GM19468 (cell line): ENCODE data around the gene METRN.
A peak's percentile ranks its signal among the peaks of the same experiment; 100 is the strongest.
"Not testable (repeated sequence)": the region's sequence is repeated elsewhere in the genome, so short reads cannot be mapped to it uniquely, and the experiment has no call there.

Source experiments
- ATAC-seq: cut with Tn5 transposase; IDR thresholded peaks from one replicate; pipeline ENCODE4 v1.9.1; 2021; ENCODE audit warnings: mild to moderate bottlenecking, moderate library complexity, moderate number of reproducible peaks; ENCODE audit not compliant: unreplicated experiment; ENCODE audit errors: extremely low read depth

METRN gene

DNA sequence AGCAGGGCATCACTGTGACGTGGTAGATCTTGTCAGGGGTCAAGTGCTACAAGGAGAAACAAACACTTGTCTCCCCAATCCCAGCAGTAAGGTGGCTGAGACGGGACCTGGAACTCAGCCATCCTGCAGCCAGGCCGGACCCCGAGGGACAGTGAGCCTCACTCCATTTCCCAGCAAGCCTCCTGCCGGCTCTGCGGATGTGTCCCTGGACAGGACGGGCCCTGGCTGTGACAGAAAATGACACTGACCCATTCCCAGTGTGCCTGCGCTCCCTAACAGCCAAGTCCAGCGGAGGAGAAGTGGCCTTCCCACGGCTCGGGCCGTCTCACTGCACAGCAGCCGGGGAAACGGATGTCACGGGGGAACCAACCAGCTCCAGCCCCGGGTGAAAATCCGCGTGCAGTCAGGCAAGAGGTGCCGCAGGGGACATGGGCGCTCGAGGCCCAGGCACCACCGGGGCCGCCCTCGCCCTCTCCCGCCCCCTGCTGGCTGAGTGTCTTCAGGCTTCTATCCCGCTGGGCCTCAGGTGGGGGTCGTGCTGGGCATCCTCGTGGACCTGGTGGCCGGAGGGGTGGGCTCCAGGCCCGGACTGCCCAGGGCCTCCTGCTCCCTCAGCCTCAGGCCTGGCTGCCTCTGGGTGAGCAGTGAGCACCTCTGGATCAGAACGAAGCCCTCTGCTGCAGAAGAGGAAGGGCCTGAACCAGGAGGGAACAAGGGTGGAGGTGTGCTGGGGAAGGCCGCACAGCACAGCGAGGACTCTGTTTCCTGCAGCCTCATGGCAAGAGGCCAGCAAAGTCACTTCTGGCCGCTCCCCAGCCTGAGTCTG is 18.7 kb downstream of the METRN start:
- ATAC-seq: no peak

DNA sequence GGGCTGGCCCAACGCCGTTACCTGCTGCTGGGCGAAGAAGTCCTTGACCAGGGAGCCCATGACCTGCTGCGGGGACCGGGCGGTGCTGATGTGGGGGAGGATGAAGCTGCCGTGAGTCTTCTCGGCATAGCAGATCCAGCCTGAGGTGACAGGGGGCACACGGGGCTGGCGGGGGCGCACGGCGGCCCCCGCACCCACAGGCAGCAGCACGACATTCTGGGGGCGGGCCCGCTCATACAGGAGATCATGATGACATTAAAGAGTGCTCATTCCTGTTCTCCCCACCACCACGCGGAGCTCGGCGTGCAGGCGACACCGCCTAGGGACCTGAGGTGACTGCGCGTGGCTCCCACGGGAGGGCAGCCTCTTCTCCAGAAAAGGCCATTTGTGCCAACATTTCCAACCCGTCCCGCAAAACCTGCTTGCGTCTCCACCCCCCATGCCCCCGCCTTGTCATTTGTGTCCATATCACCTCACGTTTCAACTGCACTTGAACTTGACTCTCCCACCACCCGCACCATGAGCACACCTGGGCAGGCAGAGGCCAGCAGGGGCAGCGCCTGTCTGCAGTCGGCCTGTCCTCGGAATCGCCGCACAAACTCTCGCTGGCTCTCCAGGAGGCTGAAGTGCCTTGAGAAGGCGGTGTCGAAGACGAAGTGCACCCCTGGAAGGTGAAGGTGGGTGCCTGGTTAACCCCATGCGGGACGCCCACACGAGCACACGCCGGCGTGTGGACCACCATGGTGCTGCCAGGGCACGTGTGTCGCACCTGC is 19.5 kb downstream of the METRN start:
- no peak for ATAC-seq

DNA sequence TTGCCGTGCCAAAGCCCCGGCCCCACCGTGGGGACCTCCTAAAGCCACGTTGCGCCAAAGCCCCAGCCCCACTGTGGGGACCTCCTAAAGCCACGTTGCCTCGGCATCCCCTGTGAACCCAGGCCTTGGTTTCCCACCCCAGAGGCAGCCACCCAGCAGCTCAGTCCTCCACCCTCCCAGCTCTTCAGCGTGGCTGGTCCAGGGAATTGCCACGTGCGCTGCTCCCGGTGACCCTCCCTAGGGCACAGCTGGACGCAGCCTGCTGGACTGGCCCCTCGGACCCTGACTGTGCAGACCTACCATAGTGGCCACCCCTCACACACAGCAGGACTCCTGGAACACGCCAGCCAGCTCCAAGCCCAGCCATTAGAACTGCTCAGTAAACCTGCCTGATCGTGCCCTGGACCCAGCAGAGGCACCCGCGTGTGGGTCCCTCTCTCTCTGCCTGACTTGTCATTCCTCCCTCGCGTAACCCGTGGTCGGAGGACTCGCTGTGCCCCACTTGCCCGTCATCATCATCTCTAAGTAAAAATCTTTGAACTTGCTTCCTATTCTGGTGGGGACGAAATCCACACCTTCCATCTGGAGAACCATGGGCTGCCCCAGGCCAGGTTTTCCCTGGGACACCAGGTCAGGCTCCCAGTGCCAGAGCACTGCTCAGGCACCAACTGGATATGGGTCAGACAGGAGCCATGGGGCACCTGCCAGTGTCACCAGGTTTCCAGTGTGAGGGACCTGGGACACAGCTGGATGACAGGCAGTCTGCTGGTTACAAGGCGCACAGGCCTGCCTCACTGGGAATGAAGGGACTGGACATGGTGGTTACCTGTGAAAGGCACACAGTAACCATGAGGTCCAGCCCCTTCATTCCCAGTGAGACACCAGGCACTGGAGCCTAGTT is 20.3 kb downstream of the METRN start:
- ATAC-seq: no peak

DNA sequence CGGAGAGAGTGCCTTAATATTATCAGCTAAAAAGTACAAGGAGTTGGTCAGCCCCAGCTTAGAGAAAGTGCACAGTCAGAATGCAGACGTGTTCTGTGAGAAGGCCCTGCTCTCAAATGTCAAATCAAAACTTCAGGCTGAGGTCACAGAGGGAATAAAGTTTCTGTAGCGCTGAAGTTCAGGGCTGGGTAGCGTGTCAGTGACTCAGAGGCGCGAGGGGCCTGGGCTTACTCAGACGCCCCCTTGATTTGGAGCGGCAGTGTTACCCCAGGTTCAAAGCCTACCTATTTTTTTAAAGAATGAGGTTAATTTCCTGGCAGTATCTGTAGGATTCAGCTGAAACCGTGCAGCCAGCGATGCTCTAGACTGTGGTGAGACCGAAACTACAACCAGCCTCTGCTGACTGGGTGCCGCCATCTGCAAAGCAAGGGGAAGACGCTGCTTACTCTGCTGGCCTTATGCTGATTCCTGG is 21.1 kb downstream of the METRN start:
- no peak for ATAC-seq

DNA sequence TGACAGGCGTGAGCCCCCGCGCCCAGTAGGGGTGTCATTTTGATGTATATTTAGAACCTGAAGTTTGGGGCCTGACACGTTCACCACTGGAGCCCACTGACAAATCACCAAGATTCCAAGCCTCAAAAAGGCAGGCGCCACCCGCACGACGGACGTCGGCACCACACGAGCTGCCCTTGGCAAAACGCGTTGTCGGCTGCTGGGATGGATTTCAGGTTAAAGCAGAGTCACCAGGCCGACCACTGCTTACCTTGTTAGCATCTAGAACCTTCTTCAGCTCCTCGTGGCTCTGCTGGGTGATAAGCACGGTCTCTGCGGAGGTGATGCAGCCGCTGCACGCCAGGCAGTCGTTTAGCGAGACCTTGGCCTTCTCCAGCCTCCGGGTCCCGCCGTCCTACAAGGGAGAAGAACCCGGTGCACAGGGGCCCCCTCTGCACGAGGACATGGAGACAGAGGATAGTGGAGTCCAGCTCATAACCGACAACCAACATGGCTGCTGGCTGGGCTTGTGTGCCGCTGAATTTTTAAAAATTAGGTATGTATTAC is 22.1 kb downstream of the METRN start:
- no peak for ATAC-seq

DNA sequence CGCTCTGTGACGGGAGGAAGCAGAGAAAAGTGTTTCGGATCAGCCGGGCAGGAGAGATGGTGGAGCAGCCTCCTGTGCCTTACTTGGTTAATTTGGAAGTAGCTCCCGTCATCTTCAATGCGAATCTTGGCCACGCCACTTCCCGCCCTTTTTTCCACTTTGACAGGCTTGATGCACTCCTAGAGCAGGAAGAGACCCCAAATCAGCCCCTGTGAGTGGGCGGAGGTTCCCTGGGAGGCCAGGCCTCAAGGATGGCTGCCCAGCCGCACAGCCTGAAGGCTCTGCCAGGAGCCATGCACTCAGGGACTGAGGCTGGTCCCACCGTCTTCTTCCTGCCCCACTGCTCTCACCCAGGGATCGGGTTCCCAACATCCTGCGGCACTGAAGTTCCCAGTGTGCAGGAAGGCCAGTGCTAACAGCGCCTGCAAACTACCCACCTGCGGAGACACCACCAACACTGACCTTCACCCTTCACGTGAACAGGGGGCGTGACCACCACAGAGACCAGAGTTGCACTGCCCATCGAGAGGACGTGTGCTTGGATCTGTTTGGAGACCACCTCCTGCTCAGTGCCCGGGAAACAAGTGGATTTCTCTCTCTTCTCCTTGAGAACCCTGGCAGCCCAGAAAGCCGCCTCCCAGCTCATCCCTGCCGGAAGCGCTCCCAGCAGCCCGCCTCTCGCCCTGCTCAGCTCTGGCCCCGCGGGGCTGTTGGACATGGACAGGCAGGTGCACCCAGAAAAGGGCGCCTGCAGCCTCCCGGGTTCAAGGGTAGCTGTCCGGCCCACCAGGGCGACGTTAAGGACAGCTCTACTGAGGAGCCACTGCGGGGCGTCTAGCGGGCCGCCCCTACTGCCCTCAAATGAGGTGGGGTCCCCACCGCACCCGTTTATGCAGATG is 24.9 kb downstream of the METRN start:
- ATAC-seq: no peak

DNA sequence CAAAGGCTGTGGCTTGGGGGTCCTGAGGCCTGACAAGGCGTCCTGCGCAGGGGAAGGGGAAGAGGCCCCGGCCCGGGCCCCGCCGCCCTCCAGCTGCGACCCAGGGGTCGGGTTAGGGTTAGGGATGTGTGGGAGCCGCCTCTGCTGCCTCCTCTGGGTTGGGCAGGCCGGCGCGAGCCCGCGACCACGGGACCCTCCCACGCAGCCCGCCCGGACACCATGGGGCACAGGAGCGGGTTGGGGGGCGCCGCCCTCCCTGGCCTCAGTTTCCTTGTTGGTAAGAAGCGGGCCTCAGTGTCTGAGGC is 25.5 kb downstream of the METRN start:
- no peak for ATAC-seq

DNA sequence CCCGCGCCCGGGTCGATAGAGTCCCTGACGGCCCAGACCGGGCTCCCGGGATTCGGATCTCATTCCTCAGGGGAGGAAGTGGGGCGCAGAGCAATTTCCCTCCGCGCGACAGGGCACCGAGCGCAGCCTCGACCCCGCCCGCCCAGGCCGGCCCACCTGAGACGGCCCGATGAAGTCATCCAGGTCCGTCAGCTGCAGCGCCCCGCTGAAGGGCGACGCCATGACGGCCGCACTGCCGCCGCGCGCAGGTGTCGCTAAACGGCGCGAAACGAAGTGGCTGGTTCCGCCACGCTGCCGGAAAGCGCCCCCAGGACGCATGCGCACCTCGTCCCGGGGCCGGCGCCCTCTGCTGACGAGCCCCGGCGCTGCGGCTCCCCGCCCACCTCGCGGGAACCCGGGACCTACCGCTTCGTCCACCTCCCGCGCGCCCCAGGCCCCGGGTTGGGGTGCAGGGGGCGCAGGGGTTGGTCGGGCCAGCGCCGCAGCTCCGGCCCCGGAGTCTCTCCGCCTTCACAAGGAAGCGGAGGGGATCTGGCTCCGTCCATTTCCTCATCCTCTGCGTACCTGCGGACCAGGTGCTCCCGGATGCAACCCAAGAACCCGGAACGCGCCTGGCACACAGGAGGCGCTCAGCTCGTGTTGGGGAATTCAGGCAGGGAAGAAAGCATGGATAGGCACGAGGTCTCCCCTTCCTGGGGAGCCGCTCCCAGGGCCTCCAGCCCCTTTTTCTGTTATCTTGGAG is 26.0 kb downstream of the METRN start, which contains the start of gene CIAO3:
Gene CIAO3, minus strand, starts transcription at position 234 of the 742 bp plus-strand sequence. Its CDS starts 12 bp downstream, at position 222.
- peak; percentile 65 for ATAC-seq

DNA sequence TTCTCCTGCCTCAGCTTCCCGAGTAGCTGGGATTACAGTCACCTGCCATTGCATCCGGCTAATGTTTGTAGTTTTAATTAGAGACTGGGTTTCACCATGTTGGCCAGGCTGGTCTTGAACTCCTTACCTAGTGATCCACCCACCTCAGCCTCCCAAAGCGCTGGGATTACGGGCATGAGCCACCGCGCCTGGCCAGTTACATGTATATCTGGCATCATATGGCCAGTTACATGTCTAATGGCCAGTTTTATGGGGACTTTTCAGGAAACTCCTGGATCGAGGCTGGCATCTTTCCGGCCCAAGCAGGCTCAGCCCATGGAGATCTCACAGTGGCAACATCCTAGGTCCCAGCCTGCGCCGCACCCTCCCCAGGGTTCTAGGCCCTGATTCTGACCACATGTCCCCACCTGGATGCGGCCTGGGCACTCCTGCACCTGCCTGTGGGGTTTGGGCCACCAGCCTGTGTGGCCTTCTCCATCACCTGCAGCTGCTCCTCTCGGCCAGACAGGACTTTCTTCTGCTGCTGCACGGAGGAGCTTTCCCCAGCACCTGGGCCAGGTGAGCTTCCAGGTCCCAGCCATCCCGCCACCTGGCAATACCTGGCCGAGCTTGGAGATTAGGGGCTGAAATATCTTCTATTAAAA is 27.2 kb downstream of the METRN start:
- ATAC-seq: no peak

DNA sequence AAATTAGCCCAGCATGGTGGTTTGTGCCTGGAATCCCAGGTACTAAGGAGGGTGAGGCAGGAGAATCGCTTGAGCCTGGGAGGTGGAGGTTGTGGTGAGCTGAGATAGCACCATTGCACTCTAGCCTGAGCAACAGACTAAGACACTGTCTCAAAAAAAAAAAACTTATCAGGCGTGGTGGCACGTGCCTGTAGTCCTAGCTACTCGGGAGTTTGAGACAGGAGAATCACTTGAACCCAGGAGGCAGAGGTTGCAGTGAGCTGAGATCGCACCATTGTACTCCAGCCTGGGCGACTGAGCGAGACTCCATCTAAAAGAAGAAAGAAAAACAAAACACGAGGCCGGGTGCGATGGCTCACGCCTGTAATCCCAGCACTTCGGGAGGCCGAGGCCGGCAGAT is 28.0 kb downstream of the METRN start:
- ATAC-seq: not testable (repeated sequence)

DNA sequence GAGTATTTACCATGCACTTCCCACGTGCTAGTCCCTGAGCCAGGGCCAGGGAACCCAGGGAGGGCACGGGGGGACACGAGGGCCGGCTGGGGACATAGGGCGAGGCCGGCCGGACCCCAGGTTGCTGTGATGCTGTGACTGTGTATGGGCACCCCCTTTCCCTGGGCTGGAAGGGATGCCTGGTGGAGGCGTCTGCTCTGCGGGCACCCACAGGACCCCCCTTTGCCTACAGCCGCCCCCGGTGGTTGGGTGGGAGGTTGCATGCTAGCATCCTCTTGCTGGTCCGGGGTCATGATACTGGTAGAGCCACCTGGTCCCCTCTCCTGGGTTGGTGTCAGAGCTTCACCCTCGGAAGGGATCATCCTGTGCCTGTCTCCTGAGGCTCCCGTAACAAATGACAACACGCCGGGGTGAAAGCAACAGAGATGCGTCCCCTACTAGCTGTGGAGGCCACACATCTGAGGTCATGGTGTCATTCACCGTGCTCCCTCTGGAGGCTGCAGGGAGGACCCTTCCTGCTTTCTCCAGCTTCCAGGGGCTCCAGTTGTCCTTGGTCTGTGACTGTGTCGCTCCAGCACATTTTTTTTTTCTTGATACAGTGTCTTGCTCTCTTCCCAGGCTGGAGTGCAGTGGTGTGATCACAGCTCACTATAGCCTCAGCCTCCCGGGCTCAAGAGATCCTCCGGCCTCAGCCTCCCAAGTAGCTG is 29.0 kb downstream of the METRN start:
- ATAC-seq: no peak

DNA sequence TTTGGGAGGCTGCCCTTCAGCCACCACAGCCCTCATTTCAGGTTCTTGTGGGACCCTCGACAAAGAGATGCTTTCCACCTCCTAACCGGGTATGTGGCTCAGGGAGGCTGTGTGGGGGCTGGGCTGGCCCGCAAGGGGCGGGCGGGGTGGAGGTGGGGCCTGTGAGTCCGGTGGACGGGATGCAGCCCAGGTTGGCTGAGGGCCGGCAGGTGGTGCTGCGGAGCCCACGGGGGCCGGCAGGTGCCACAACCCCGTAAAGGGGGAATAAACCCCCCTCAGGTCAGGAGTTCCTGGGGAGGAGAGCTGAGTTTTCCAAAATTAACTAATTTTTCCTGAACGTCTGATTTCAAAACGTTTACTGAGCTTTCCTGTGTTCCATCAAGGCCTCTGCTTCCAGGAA is 30.8 kb downstream of the METRN start:
- ATAC-seq: no peak

DNA sequence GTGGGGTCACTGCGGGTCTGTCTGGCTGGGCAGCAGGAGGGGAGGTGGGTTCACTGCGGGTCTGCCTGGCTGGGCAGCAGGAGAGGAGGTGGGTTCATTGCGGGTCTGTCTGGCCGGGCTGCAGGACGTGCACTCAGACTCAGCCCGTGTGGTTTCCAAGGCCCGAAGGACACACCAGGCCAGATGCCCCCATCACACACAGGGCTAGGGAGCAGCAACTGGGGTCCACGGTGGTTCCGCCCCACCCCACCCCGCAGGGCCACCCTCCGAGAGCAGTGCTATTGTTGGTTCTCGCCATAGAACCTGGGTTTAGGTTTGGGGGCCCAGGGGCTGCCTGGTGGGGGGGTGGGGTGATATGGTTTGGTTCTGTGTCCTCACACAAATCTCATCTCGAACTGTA is 31.7 kb downstream of the METRN start:
- ATAC-seq: no peak

DNA sequence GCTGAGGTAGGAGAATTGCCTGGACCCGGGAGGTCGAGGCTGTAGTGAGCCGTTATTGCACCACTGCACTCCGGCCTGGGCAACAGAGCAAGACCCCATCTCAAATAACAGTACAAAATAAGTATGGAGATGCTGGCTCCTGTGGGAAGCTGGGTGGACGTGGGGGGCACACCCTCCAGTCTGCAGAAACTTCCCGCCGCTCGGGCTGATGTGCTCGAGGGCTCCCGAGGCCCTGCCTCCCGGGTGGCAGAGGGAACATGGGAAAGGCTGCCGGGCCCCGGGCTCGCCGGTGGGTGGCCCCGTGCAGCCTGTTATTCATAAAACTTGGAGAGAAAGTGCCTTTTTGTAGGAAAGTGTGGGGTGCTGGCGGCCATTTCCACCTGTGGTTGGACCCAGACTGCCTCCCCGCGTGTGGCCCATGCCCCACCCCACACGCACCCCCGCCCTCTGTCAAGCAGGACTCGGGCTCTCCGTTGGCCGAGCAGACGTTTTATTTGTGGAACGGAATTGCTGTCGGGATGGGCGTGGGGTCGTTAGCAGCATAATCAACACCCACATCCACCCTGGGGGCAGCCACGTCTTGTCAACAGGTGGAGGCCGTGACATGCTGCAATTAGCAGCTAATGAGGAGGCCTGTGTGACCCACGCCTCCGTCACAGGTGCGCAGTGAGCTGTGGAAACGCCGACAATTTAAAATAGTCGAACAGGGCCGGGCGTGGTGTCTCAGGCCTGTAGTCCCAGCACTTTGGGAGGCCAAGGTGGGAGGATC is 33.2 kb downstream of the METRN start:
- ATAC-seq: no peak

DNA sequence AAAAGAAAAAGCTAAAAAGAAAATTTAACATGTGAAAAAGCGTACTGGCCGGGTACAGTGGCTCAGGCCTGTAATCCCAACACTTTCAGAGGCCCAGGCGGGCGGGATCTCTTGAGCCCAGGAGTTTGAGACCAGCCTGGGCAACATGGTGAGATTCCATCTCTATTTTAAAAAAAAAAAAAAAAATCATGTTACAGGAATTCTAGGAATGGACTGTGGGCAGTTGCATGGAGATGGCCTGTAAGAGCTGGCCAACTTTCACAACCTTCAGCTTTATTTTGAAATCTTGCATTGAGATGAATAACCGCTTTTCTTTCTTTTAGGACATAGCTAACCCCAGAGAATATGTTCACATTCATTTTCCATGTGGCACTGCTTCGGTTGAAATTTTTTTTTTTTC is 34.1 kb downstream of the METRN start:
- ATAC-seq: no peak

DNA sequence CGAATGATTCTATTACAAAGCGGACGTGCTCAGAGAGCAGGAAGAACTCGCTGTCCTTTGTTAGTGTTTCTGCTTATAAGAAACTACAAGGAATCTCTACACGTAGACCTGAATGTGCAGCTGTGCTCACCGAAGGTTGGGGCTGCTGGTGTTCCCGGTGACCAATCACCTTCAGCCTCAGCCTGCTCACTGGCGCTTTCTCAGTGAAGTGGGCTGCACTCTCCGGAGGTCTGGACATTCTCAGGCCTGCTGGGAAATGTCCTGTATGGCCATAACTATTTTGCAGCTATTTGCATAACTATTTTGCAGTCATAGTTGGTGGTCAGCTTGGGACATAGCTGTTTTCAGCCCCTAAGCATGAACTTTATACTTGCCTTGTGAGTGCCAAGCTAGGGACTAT is 35.6 kb downstream of the METRN start:
- no peak for ATAC-seq
